Muscle of leg (tissue), 11 donors: Measurements from ENCODE around the gene ASB14. TPM values are rescaled to one million over a fixed set of nuclear protein-coding genes. Genes with fewer than 3 reads are reported as not detected.

Experiments used
- DNase-seq: peaks from one replicate; pipeline ENCODE4 v3.0.0; 2013
- H3K27ac ChIP-seq: one replicate; pipeline ENCODE4 v1.5.1; 2013; ENCODE audit warnings: mild to moderate bottlenecking, low read length, control low read depth
- H3K27me3 ChIP-seq: one replicate; pipeline ENCODE4 v1.6.1; 2013; ENCODE audit warnings: low read length; ENCODE audit not compliant: control insufficient read depth, insufficient read depth
- H3K36me3 ChIP-seq: one replicate; pipeline ENCODE4 v1.6.1; 2013; ENCODE audit warnings: low read length; ENCODE audit not compliant: control insufficient read depth, insufficient read depth
- H3K4me1 ChIP-seq: one replicate; pipeline ENCODE4 v1.6.1; 2013; ENCODE audit warnings: low read length; ENCODE audit not compliant: control insufficient read depth, insufficient read depth
- H3K4me3 ChIP-seq: one replicate; pipeline ENCODE4 v1.5.1; 2013; ENCODE audit warnings: low read length, control low read depth
- H3K9me3 ChIP-seq: replicated peaks from 2 replicates; pipeline ENCODE4 v1.6.1; 2013; ENCODE audit warnings: low read depth, low read length; ENCODE audit not compliant: control insufficient read depth
- WGBS: methylation state at CpG from one replicate; pipeline ENCODE4 v1.1.5; 2013; ENCODE audit warnings: missing lambda C conversion rate; ENCODE audit not compliant: insufficient coverage; 5-methylcytosine and 5-hydroxymethylcytosine counted together
- polyA plus RNA-seq, 8 donors: library from polyadenylated mRNA; unstranded; fragments of 120-200 nt; gene quantifications; one replicate each; pipeline versions ENCODE4 v1.2.1 to v1.2.3, GENCODE V29; 2013; ENCODE audit warnings: inconsistent platforms in 1 of 8, low replicate concordance in 1 of 8; ENCODE audit not compliant: insufficient read length in 8 of 8, insufficient read depth in 1 of 8
- total RNA-seq: library from RNA; stranded (reverse); fragments of 120-200 nt; gene quantifications from one replicate; pipeline ENCODE4 v1.2.4, GENCODE V29; 2013

The ASB14 gene
- total and polyA plus RNA-seq, 9 donors = 0.18 to 1.2 (median 0.49) TPM

GRCh38 chr3:57227204-57227929 is 65.1 kb downstream of the ASB14 start, which contains the start of gene APPL1:
Gene APPL1 (plus strand): TSS chr3:57227729. CDS start chr3:57227884, 155 bp downstream.
- WGBS = under 1% methylated on average over 68 of the region's 71 CpGs
- Histone ChIP-seq H3K9me3 (no peaks in the 10 kb centered on the region), H3K4me1 (peaks cover 6% of the 10 kb centered on the region), H3K27ac (peak within 1 kb of the TSS; percentile 98), H3K4me3 (peak within 1 kb of the TSS; percentile 91), H3K27me3 (no peaks in the 10 kb centered on the region), H3K36me3 (peaks cover 3% of the 10 kb centered on the region)
- peak; percentile 98 for DNase-seq

DNA sequence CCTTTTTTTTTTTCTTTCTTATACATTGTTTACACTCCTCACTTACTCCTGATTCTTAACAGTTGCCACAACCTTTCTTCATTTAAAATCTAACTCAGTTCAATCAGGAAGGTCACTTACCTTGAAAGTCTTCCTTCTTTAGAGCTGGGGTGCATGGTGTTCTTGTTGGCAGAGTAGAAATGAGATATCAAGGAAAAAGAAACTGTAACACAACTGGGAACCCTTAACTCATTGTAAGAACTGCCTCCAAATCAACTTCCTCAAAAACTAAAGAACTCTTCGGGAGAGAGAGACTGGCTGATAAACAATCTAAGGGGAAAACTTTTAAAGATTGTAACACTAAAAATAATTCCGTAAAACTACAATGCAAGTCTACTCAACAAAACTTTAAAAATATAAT is 66.3 kb downstream of the ASB14 start:
- H3K27ac ChIP-seq = no peak overlapping the region
- WGBS = no CpG with 5 or more reads among the region's 2 CpGs
- no peak for DNase-seq
- no peaks in the 10 kb centered on the region for H3K36me3 ChIP-seq
- no peaks in the 10 kb centered on the region for H3K9me3 ChIP-seq
- peaks cover 6% of the 10 kb centered on the region for H3K4me1 ChIP-seq
- no peaks in the 10 kb centered on the region for H3K27me3 ChIP-seq
- no peak overlapping the region for H3K4me3 ChIP-seq

DNA sequence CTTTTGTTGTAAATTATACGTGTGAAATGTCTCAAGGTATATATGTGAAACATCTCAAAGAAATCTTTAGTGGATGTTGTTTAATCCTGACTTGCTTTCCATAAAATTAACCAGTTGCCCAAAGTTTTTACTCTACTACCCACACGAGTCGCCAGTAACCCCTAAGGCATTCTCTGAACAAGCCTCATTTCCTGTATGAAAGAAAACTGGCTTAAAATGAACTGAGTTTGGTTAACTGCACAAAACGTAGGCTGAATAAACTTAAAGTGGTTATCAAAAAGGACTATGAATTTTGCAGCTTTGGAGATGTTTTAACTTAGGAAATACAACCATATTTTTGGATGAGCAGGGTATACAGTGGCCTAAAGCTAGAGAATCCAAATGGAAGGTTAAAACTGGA is 67.6 kb downstream of the ASB14 start:
- H3K4me1 ChIP-seq = peaks cover 6% of the 10 kb centered on the region
- H3K27ac ChIP-seq = no peak overlapping the region
- H3K27me3 ChIP-seq = no peaks in the 10 kb centered on the region
- no peak overlapping the region for H3K4me3 ChIP-seq
- no CpG with 5 or more reads among the region's 4 CpGs for WGBS
- H3K9me3 ChIP-seq = no peaks in the 10 kb centered on the region
- no peaks in the 10 kb centered on the region for H3K36me3 ChIP-seq
- DNase-seq = no peak

DNA sequence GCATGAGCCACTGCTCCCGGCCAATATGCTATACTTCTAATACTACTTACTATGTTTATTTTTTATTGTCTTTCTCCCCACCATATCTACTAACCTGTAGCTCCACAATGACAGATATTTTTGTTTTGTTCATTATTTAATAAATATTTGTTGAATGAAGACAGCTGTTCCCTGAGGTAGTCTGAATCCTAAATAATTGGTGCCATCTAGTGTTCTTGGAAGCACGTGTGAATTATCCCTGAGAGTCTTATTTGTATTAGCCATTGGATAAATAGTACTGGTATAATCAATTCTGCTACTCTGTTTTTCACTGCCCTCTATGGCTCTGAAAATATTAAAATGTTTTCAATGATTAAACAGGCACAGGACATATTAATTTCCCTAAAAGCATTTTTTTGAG is 70.6 kb downstream of the ASB14 start:
- no CpG with 5 or more reads among the region's 2 CpGs for WGBS
- H3K36me3 ChIP-seq = no peaks in the 10 kb centered on the region
- peaks cover 2% of the 10 kb centered on the region for H3K4me1 ChIP-seq
- DNase-seq = peak; percentile 72
- H3K27me3 ChIP-seq = no peaks in the 10 kb centered on the region
- H3K4me3 ChIP-seq = no peak overlapping the region
- no peaks in the 10 kb centered on the region for H3K9me3 ChIP-seq
- H3K27ac ChIP-seq = no peak overlapping the region

Other genes starting within 250 kb of the ASB14 start
- 0.04 TPM for gene SPATA12, start 232.0 kb downstream of the ASB14 start, total RNA-seq
- gene SPATA12, start 232.0 kb downstream of the ASB14 start, polyA plus RNA-seq = under 1 TPM in 5 of 8 donors, not detected in 3; 0.05 to 0.21 (median 0.13) TPM
- 20.7 TPM for gene IL17RD, start 127.3 kb downstream of the ASB14 start, total RNA-seq
- 10 to 100 TPM; 19.6 to 40.6 (median 31.5) TPM for gene IL17RD, start 127.3 kb downstream of the ASB14 start, polyA plus RNA-seq
- gene HESX1, start 92.7 kb downstream of the ASB14 start, total RNA-seq = 1.4 TPM
- 1 to 10 TPM in 7 of 8 donors, under 1 TPM in 1; 0.84 to 2.4 (median 1.5) TPM for gene HESX1, start 92.7 kb downstream of the ASB14 start, polyA plus RNA-seq
- gene APPL1, start 65.0 kb downstream of the ASB14 start, total RNA-seq = 60.3 TPM
- 10 to 100 TPM; 27.5 to 46.3 (median 37.0) TPM for gene APPL1, start 65.0 kb downstream of the ASB14 start, polyA plus RNA-seq